GM18517 (cell line): ENCODE results near the gene TREX2.
A peak's percentile ranks its signal among the peaks of the same experiment; 100 is the strongest.

Source experiments
- ATAC-seq: cut with Tn5 transposase; IDR thresholded peaks from one replicate; pipeline ENCODE4 v1.9.1; 2021; ENCODE audit warnings: mild to moderate bottlenecking, moderate library complexity; ENCODE audit not compliant: unreplicated experiment

The TREX2 gene

DNA sequence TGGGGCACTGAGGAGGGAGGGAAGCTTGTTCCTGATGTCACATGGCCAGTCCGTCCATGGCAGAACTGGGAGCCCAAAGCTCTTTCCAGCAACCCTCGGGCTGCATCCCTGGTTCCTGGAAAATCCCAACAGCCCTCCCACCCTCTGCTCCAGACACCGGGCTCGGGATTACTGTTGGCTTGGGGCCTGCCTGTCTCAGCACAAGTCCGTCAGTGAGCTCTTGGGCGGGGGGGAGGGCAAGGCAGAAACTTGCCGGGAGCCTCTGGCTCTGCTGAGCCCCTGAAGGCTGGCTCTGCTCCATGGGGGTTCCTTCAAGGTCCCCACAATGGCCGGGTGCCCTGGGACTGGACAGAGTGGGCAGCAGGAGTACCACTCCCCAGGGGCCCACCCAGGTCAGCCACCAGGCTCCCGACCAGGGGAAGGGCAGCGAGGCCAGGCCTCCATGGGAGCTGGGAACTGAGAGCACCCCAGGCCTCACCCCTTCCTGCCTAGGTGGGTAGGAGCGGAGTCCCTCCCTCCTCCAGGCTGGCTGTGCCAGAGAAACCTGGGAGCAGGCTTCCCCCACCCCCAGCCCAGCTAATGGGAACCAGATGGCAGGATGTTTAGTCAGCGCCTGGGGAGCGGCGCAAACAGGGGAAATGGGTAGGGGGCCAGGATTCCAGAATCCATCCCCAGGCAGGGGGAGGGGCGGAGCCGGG is 31.0 kb upstream of the TREX2 start:
- no peak for ATAC-seq

DNA sequence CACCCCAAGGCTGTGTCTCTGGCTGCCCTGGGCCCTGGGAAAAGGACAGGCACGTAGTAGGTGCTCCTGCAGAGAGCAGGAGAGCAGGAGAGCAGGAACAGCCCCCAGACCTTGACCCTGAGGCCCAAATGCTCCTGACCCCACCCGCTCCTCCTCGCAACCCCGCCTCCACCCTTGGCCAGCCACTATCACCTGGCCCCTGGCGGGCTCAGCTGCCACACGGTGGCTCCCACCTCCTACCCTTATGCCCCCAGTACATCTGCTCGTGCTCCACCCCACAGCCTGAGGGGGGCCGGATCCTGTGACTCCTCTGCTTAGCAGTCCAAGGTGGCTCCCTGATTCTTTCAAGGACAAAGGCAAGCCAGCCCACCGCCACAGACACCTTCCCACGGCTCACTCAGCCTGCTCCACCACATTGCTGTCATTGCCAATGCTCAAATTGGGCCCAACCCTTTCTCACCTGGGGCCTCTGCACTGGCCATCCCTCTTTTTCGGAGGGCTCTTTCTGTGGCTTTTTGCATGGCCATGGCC is 30.0 kb upstream of the TREX2 start:
- no peak for ATAC-seq

DNA sequence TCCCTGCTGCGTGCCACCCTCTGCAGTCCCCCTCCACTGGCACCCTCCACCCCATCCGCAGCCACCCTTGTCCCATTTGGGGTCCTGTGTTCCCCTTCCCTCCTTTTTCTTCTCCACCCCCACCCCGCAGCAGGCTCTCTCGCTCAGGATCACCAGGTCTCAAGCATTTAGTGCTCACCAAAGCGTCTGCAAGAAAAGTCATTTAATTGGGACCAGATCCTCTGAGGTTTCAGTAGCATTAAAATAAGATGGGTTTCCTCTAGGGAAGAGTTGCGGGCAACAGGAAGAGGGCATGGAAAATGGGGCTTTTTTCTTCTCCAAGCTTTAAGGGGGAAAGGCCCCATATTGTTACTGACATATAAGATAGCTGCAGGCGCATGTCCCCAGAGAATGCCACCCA is 29.4 kb upstream of the TREX2 start:
- no peak for ATAC-seq

DNA sequence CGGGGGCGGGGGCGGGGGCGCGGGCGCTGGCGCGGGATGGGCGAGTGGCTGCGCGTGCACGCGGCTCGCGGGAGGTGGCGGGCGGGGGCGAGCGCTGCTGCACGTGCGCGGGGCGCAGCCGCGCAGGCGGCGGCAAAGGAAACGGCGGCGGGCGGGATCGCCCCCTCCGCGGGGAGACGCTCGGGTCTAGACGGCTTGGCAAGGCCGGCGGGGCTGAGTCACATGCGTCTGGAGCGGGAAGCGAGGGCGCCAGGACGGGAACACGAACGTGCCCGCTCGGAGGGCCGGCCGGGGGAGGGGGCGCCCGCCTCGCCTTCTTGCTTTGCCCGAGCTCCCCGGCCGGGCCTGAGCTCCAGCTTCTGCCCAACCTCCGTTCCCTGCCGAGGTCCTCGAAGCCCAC is 28.9 kb upstream of the TREX2 start:
- ATAC-seq, result no peak

DNA sequence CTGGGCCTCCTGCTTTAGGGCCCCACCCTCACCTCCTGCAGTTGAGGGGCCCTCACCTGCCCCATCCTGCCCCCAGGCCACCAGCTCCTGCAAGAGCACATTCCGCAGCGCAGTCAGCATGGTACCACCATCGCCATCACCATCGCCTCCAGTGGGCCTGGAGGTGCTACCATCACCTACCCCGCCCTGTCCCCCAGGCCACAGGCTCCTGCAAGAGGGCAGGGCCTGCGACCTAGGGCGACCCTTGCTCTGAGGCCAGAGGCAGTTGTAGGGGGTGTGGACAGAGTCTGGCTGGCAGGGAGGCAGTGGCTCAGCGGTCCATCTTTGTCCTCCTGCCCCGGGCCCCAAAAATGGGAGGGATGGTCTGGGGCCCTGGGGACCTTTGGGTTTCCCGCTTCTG is 28.4 kb upstream of the TREX2 start:
- no peak for ATAC-seq

DNA sequence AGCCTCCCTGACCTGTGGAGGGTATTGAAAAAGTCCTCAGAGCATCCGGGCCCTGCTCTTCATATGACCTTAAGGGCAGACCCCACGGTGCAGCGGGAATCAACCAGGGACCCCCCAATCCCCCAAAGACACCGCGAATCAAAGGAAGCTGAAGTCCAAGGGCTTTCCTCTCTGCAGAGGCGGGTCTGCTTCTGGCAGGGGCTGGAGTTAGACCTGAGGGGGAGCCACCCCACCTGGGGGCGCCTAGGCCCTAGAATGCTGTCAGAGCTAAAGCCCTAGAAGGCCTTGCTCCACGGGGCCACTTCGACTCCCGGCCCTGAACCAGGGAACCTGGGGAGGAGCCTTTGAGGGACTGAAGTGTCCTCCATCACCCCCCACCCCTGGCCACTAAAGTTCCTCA is 27.3 kb upstream of the TREX2 start:
- no peak for ATAC-seq

DNA sequence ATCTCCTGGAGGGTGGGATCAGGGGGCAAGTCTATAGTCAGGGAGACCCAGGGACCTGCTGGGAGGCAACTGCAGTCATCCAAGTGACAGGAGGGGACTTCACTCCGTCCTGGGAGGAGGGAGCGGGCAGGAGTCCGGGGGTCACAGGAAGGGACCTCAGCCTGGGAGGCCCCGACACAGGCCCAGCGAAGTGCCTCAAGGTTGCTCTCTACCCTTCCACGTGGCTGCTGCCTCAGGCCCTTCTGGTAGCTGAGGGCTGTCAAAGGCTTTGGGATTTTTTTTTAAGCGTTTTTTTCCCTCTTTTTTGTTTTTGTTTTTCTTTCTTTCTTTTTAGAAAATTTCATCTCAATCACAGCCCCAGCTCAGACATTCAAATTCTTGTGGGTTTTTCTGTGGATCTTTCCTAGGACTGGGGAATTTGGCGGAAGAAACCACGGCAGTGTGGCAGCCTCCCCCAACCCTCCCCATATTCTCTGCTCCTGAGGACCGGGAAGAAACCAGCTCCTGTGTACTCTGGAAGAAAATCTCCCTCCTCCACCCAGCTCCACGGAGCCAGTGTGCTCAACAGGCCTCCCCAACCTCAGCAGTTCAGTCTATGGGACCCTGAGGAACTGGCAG is 25.9 kb upstream of the TREX2 start:
- ATAC-seq, result no peak

DNA sequence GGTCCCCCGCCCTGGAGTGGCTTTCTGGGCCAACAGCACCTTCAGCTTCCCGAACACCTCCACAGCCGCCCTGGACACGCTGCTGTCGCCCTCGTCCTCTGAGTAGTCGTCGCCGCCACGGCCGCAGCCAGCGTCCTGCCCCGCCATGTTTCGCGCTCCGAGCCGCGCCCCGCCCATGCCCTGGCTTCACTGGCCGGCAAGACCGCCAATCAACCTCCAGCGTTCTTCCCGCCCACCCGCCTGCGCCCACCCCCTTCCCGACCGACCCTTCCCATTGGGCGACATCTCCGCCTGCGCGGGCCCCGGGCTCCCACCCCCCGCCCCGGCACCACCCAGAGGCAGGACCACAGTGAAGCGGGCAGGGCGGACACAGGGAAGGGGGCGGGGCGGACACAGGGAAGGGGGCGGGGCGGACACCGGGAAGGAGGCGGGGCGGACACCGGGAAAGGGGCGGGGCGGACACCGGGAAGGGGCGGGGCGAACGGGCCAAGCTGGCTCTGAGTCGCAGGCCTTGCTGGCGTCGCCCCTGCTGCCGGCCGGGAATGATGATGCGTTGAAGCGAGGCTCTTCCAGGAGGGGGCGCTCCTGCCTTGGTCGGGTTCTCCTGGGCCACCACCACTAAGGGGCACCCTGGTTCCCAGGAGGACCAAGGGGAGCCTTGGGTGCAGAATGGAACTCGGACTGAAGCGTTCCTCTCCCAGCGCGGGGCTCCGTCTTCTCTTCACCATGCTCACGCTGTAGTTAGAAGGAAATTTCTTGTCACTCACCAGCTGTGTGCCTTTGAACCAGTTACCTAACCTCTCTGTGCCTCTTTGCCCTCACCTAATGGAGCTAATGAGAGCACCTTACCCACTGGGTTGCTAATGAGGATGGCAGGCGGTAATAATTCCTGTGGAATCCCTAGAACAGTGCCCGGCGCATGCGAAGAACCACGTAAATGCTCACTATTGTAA is 24.8 kb upstream of the TREX2 start, which contains the start of gene HAUS7:
TSS of gene HAUS7 (minus strand) at position 166 of the 953 bp plus-strand sequence. CDS start at position 147, 19 bp downstream.
- peak; percentile 63 for ATAC-seq

DNA sequence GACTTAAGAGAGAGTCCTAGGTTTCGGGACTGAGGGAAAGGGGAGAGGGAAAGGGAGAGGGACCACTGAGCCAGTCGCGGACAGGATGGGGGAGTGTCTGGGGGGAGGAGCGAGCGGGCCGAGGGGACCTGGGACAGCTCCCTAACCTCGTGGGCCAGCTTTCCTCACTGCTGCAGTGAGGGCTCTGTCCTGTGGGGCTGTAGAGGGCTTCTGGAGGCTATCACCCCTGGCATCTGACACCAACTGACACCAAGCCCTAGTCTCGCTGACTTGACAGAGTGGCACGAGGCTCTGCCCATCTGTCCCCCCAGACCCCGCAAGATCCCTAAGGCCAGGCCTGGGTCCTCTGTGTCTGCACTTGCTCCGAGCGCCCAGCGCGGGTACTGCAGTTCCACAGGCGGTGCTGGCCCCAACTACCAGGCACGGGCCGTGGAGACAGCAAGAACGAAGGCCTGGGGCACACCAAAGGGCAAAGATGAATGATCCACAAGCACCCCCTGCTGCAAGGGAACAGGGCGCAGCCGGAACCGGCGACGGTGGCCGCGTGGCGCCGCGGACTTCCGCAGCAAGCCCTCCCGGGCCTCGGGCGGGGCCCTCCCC is 24.1 kb upstream of the TREX2 start:
- peak; percentile 37 for ATAC-seq

DNA sequence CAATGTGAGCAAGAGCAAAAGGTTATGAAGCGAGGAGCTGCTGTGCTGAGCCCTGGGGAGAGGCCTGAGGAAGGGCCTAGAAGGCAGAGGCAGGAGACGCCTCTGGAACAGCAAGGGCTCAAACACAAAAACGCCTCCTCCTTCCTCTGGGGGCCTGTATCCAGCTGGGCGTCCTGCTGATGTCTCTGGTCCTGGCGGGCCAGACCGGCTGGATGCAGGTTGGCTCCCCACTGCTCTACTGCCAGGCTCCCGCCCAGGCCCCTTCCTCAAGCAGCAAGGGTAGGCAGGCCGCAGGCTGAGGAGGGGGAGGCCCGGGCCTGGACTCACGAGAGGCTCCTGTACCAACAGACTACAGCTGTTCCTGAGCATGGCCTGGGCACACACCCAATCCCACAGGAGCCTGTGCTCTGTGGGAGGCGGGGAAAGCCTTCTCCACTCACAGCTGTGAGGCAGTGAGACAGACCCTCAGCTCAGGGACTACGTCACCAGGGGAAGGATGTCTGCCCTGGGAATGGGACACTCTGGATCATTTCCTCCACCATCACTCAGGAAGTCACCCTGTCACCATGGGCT is 22.2 kb upstream of the TREX2 start:
- no peak for ATAC-seq

DNA sequence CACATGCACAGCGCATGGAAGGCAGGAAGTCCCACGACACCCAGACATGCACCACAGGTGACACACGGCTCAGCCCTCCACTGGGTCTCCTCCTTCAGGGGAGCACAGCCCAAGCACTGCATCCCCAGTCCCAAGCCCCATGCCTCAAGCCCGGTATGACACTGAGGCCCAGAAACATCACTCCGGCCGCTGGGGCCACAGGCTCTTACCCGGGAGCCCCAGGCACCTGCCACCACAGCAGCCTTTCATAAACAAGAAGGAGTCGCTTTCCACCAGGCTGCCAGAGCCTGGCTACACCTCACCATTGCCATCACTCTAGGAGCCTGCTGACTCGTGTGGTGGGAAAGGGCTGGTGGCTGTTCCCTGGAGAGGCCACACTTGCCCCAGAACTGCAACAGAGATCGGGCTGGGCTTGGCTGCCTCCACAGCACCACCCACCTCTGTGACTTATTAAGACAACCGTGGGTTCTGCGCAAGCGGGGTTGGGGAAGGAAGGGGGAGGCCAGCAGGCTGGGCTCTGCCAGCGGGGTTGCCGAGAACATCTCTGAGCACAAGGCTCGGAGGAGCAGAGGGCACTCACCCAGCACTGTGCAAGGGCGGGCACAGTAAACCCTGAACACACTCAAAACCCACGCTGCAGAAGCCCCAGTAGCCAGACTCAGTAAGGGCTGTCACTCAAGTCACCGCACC is 20.0 kb upstream of the TREX2 start:
- ATAC-seq, result no peak

DNA sequence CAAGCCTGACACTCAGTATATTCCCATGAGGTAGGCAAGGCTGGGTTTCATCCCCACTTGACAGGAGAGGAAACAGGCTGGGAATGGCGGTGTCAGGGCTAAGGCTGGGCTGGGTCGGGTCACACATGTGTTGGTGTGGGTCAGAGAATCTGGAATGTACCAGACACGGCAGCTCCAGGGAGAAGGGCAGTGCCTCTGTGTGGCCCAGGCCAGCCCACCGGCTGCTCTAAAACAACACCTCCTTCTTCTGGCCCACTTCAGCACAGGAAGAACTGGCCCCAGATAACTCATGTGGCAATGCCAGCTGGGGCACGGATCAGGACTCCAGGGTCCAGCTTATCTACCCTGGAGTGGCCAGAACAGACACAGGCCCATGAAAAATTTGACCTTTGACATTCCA is 18.3 kb upstream of the TREX2 start:
- ATAC-seq, result no peak

DNA sequence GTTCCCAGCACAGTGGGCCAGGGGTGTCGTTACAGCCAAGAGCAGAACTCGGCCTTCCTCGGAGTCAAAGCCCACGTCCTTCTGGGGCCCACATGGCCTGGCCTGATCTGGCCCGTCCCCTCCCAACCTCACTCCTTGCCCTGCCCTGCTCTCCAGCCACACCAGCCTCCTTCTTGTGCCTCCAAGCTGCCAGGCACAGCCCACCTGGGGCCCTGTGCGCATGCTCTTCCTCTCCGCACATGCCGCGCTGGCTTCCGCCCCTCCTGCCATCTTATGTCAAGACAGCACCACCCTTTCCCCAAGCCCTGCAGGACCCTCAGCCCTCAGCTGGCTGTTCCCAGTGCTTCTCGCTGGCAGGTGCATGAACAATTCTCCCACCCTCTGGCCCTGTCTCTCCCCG is 17.7 kb upstream of the TREX2 start:
- no peak for ATAC-seq

DNA sequence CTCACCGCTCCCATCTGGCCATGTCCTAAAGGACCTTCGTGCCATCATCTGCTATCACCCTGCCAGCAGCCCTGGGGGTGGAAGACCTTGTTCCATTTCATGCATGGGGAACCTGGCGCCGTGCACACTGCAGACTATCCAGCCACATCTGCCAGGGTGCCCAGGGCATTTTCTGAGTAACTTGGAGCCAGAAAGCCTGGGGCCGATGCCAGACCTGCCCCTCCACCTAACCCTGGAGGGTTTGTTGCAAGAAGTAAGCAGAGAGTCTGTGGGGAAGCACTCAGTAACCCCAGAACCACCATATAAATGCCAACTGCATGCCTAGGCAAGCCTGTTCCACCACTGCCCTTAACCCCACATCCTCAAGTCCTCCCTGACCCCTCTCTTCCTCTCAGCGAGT is 17.2 kb upstream of the TREX2 start:
- no peak for ATAC-seq

DNA sequence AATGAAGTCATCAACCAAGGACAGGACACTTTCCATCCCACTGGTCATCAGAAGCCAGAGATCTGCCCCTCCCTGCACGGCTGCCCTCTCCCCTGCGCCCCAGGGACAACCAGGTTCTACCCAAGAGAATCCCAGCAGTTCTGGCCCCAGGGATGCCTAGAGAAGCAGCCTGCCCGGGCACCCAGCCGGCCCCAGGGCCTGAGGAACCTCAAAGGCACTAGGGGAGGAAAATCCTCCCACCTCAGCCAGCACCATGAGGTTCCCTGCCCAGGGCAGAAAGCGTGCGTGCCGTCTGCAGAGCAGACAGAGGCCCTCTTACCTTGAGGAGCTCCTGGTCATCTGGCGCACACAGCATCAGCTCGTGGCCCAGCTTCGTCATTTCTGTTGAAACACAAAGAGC is 16.4 kb upstream of the TREX2 start:
- no peak for ATAC-seq

DNA sequence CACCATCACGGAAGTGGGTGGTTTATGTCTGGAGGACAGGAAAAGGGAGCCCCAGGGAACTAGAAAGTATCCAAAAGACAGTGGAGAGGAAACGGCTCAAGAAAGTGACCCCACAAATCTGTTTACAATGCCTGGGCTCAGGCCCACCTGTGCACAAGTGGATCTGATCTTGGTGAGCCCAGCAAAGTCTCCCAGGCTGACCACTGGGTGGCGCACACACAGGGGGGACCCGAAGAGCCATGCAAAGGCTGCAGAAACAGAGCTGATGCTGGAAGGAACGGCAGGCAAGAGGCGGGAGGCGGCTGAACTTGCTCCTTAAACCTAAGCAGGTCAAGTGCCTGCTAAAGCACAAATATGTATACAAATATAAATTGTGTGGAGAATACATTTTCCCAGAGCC is 15.0 kb upstream of the TREX2 start:
- ATAC-seq, result no peak

DNA sequence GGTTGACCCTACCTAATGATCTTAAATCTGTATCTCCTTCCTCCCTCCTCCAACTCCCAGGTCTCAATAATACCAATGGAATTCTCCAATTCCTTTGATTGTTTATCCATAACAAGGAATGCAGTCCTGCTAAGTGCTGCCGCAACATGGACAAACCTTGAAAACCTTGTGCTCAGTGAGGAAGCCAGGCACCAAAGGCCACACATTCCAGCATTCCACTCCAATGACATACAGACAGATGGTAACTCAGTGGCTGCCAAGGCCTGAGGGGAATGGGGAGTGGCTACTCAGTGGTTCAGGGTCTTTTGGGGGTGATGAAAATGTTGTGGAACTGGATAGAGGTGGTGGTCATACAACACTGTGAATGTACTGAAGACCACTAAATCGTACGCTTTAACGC is 14.1 kb upstream of the TREX2 start:
- ATAC-seq, result no peak

DNA sequence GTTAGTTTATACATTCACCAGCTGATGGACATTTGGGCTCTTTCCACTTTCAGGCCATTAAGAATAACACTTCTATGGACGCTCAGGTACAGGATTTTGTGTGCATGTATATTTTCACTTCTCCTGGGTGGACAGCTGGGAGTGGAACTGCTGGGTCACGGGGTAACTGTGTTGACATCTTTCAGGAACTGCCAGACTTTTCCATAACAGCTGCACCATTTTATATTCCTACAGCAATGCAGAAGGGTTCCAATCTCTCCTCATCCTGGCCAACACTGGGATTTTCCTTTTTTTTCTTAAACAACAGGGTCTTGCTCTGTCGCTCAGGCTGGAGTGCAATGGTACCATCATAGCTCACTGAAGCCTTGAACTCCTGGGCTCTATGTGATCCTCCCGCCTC is 12.6 kb upstream of the TREX2 start:
- ATAC-seq, result no peak

DNA sequence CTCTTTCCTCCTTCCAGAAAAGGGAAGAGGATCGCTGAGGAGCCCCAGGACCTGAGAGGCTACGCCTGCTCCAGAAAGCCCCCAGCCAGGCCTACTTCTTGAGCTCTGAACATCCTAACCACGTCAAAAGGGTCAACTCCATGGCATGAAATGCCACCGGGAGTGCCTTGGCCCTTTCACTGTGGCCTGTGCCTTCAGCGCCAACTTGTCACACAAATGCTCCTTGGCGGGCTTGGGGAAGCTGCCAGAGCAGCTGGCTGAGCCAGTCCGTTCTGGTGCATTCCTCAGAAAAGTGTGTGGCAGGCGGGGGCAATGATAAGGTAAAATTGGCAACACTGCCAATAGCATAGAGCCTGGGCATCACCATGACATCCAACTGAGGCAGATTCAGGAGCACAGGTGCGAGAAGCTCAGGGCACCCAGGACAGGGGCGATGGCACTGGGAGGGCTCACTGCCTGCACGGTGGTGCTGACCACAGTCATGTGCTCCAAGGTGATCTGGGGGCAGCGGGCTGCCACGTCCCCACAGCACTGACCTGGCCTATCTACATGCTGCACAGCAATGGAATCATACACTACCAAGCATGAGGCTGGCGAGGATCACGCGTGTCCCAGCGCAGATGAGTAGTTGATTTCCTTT is 12.1 kb upstream of the TREX2 start:
- no peak for ATAC-seq
